Endothelial cell (in vitro differentiated cells): ENCODE measurements around the gene RNF220. TPM values are rescaled to one million over a fixed set of nuclear protein-coding genes. Genes with fewer than 3 reads are reported as not detected.
A peak's percentile ranks its signal among the peaks of the same experiment; 100 is the strongest.

ENCODE experiments used
- DNase-seq: peaks from one replicate; pipeline ENCODE4 v3.0.0; 2021; ENCODE audit warnings: low spot score
- H3K27ac Mint-ChIP-seq: one replicate; pipeline ENCODE4 v1.8.0; 2021; ENCODE audit warnings: mixed read lengths, inconsistent platforms; ENCODE audit not compliant: unreplicated experiment
- H3K27me3 Mint-ChIP-seq: one replicate; pipeline ENCODE4 v1.8.0; 2021; ENCODE audit warnings: mild to moderate bottlenecking, moderate library complexity, mixed read lengths, inconsistent platforms; ENCODE audit not compliant: unreplicated experiment
- H3K36me3 Mint-ChIP-seq: one replicate; pipeline ENCODE4 v1.8.0; 2021; ENCODE audit warnings: mild to moderate bottlenecking, low read depth, mixed read lengths, inconsistent platforms; ENCODE audit not compliant: unreplicated experiment
- H3K4me1 Mint-ChIP-seq: one replicate; pipeline ENCODE4 v1.8.0; 2021; ENCODE audit warnings: mild to moderate bottlenecking, mixed read lengths, inconsistent platforms; ENCODE audit not compliant: unreplicated experiment
- H3K4me3 Mint-ChIP-seq: one replicate; pipeline ENCODE4 v1.8.0; 2021; ENCODE audit warnings: mild to moderate bottlenecking, mixed read lengths, inconsistent platforms; ENCODE audit not compliant: unreplicated experiment
- H3K9me3 Mint-ChIP-seq: one replicate; pipeline ENCODE4 v1.8.0; 2021; ENCODE audit warnings: mixed read lengths, inconsistent platforms; ENCODE audit not compliant: unreplicated experiment
- total RNA-seq: library from RNA; stranded (reverse); fragmentation: NEBNext Ultra II Directional; extraction: Animal tissue kit (Norgen Biotek cat#: 25700); gene quantifications from one replicate; pipeline ENCODE4 v1.2.1, GENCODE V29; 2021; ENCODE audit not compliant: unreplicated experiment
- TF ChIP-seq, protein P1 (sequence below): fragments of 200-600 bp; sonication (generic); IDR thresholded peaks from one replicate; pipeline ENCODE4 v1.5.0; 2021; ENCODE audit warnings: antibody characterized with exemption; ENCODE audit not compliant: unreplicated experiment

The RNF220 gene
- total RNA-seq, 1 donor from 2014 or later: 87.5 TPM

DNA sequence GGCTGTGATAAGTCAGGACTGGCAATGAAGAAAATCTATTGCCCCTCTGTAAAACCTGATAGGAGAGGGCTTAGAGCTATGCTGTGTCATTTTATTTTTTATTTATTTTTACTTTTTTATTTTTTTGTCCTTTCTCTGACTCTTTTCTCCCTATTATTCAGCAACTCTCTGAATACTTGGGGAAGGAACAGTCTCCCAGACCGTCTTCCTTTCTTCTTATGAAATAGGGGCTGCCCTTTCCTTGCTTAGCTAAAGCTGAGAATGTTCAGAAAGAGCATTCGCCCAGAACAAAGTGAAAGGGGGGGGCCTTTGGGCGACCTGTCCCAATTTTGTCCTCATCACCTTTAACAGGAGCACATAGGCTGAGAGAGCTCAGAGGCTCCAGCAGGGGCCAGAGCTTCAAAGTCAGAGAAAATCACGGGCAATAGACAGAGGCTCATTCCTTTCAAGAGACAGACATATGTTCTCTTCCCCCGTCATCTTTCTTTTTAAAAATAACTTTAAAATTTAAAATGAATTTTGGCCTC, 80.9 kb downstream of the RNF220 start:
- H3K9me3 Mint-ChIP-seq: no peaks in the 10 kb centered on the region
- H3K27me3 Mint-ChIP-seq: no peaks in the 10 kb centered on the region
- peaks cover 19% of the 10 kb centered on the region for H3K4me1 Mint-ChIP-seq
- H3K36me3 Mint-ChIP-seq: no peaks in the 10 kb centered on the region
- no peak for DNase-seq
- TF ChIP-seq, protein P1, sequence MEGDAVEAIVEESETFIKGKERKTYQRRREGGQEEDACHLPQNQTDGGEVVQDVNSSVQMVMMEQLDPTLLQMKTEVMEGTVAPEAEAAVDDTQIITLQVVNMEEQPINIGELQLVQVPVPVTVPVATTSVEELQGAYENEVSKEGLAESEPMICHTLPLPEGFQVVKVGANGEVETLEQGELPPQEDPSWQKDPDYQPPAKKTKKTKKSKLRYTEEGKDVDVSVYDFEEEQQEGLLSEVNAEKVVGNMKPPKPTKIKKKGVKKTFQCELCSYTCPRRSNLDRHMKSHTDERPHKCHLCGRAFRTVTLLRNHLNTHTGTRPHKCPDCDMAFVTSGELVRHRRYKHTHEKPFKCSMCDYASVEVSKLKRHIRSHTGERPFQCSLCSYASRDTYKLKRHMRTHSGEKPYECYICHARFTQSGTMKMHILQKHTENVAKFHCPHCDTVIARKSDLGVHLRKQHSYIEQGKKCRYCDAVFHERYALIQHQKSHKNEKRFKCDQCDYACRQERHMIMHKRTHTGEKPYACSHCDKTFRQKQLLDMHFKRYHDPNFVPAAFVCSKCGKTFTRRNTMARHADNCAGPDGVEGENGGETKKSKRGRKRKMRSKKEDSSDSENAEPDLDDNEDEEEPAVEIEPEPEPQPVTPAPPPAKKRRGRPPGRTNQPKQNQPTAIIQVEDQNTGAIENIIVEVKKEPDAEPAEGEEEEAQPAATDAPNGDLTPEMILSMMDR: no peak
- peak overlapping the region; percentile 97 for H3K27ac Mint-ChIP-seq
- no peak overlapping the region for H3K4me3 Mint-ChIP-seq

DNA sequence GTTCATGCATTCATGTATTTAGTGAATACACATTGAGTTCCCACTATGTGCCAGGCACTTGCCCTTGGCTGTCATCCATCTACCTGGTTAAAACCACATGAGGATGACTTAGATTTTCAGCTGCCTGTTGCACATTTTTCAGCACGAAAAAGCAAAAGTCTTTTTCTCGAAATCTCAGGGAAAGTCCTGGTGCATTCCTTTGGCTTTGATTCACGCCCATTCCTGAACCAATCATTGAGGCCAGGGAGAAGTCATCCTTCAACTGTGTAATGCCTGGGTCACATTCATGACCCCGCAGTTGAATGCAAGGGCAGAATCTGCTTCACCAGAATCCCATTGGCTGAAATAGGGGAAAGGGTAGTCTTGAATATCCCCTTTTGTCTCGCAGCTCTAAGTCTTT, 84.4 kb downstream of the RNF220 start:
- Mint-ChIP-seq H3K9me3 (no peaks in the 10 kb centered on the region), H3K27me3 (no peaks in the 10 kb centered on the region), H3K4me3 (no peak overlapping the region), H3K36me3 (no peaks in the 10 kb centered on the region), H3K4me1 (peaks cover 13% of the 10 kb centered on the region), H3K27ac (no peak overlapping the region)
- DNase-seq: no peak
- TF ChIP-seq, protein P1: no peak

DNA sequence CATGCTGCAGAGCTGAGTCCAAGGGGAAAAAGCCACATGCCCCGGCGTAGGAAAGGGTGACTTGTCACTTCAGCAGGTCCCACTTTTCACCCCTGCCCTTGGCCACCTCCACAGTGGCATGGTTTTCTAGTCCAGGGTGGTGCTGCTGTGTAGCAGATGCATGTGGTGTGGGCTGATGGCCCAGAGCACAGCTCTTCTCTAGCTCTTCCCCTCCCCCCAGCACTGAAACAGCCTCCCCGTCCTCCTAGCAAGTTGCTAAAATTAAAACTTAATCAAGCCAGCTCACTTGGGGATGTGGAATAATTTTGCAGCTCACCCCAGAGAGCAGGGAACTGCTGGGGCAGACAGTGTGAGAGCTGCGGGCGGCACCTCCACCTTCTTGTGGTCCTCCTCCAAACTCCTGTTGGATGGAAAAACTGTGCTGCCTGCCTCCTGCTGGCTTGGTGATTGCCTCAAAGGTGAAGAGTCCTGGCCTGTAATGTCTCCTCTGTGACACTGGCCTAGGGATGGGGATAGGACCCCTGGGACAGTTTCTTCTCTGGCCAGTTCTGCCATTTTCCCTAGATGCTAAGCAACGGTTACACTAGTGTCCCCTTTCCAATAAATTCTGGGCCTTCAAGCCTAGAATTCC, 91.6 kb downstream of the RNF220 start:
- Mint-ChIP-seq H3K27ac (no peak overlapping the region), H3K4me3 (no peak overlapping the region), H3K36me3 (no peaks in the 10 kb centered on the region), H3K9me3 (no peaks in the 10 kb centered on the region), H3K27me3 (peaks cover 2% of the 10 kb centered on the region), H3K4me1 (peaks cover 6% of the 10 kb centered on the region)
- no peak for DNase-seq
- TF ChIP-seq, protein P1: no peak

DNA sequence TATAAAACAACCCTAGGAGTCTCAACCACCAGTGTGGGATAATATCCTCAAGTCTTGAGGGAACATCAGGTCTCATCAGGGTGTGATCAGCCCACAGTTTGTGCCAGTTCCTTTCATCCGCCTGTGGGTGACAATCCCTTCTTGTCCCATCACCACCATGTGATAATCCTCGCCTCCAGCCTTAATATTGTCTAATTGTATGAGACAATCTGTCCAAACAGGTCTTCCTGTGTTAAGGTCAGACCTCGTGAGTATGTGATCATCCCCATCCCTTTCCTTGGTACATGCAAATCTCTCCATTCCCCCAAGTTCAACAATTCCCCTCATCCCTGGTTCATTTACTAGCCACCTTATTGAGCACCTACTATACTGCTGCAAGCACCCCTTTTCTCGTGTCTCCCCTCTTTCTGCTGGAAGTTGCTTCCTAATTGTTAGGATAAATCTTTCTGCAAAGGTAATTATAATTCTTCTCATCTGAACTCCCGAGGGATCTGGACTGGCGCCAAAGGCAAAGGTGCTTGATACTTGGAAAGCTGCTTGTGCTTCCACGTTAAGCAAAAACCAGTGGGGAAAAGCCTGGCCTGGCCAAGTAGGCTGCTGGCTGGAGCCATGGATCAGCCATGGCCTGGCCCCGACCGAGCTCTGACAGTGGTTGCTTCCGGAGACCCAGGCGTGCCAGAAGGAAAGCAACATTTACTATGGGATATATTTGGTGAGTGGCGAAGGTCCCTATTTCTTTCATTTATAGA, 92.5 kb downstream of the RNF220 start:
- Mint-ChIP-seq H3K27me3 (peaks cover 4% of the 10 kb centered on the region), H3K27ac (no peak overlapping the region), H3K9me3 (no peaks in the 10 kb centered on the region), H3K4me1 (peaks cover 15% of the 10 kb centered on the region), H3K36me3 (no peaks in the 10 kb centered on the region), H3K4me3 (no peak overlapping the region)
- DNase-seq: no peak
- TF ChIP-seq, protein P1: no peak

DNA sequence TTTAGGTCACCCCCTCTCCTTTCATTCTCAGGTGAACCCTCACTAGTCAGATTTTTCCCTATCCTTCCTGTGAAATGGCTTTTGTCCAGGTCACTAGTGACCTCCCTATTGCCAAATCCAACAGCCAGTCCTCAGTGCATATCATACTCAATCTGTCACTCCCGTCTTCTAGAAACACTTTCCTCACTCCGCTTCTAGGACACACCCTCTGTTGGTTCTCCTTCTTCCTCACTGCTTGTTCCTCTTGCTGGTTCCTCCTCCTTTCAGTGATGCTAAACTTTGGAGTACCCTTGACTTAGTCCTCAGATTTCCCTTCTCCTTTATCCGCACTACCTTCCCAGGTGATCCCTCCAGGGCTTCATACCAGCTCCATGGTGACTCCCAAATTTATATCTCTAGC, 94.3 kb downstream of the RNF220 start:
- H3K4me3 Mint-ChIP-seq: no peak overlapping the region
- no peaks in the 10 kb centered on the region for H3K9me3 Mint-ChIP-seq
- peaks cover 15% of the 10 kb centered on the region for H3K4me1 Mint-ChIP-seq
- peaks cover 4% of the 10 kb centered on the region for H3K27me3 Mint-ChIP-seq
- H3K36me3 Mint-ChIP-seq: no peaks in the 10 kb centered on the region
- DNase-seq: no peak
- TF ChIP-seq, protein P1: no peak
- no peak overlapping the region for H3K27ac Mint-ChIP-seq
